ENCODE results near the gene GJB1. TPM values are rescaled to one million over a fixed set of nuclear protein-coding genes. Genes with fewer than 3 reads are reported as not detected.

Gene GJB1
- total and polyA plus RNA-seq, 2 of the 4 experiments (the other 2 are of a cell fraction) = not detected

DNA sequence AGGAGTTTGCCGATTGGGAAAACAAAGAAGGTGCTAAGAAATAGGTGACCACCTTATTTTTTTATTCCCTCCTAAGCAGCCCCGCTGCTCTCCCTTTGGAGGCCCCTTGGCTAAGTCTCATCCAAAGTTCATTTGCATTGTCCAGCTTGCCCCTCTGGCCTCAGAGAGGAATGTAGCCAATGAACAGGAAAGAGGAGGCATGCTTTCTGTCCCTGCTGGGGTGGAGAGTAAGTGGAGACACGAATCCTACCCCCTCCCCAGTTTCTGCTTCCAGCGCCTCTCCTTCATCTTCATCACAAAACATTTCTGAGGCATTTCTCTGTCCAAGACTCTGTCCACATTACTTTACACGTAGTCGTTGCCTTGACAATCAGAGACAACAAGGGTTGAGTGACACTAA, 39.7 kb upstream of the GJB1 start:
- Histone ChIP-seq H3K27ac (ENCODE audit: insufficient read depth, low read length) (no peak overlapping the region), H3K9me1 (ENCODE audit: insufficient read depth, low read length) (no peaks in the 10 kb centered on the region; the same call in 1 of the 2 replicates), H2BK5ac (ENCODE audit: low read depth, low read length, poor library complexity, severe bottlenecking) (no peak overlapping the region), H3K18ac (ENCODE audit: low read depth, low read length) (no peak overlapping the region), H2BK20ac (ENCODE audit: low read depth, low read length) (no peak overlapping the region), H3K14ac (replicated peaks; ENCODE audit: low read depth, low read length) (no peak overlapping the region), H2BK120ac (ENCODE audit: low read depth, low read length) (no peak overlapping the region), H2AK9ac (replicated peaks; ENCODE audit: low read depth, low read length, poor library complexity) (no peak overlapping the region), H3K4me2 (ENCODE audit: low read depth, low read length) (no peak overlapping the region), H4K20me1 (ENCODE audit: insufficient read depth, low read length) (no peaks in the 10 kb centered on the region; the same call in 1 of the 2 replicates), H3K4me3 (ENCODE audit: insufficient read depth, low read depth, low read length) (no peak overlapping the region), H3K23ac (ENCODE audit: low read depth, low read length) (no peak overlapping the region), H2BK15ac (ENCODE audit: low read depth, low read length) (no peak overlapping the region), H3K56ac (ENCODE audit: extremely low read depth, insufficient read depth, low read length) (no peak overlapping the region), H2AK5ac (ENCODE audit: low read depth, low read length) (no peak overlapping the region), H4K91ac (ENCODE audit: insufficient read depth, low read depth, low read length) (no peak overlapping the region), H3K9ac (ENCODE audit: low read depth, low read length) (no peak overlapping the region), H3K27me3 (ENCODE audit: control insufficient read depth, insufficient read depth, low read length) (peaks cover 2% of the 10 kb centered on the region; the same call in 1 of the 2 replicates), H4K8ac (ENCODE audit: low read depth in 2 of 2, low read length in 2 of 2) (peak overlapping the region; percentile 1 to 82; a peak in 2 of 4 replicates), H4K5ac (ENCODE audit: low read depth, low read length) (peak overlapping the region; percentile 68; the same call in 1 of the 2 replicates), H3K9me3 (ENCODE audit: control insufficient read depth, insufficient read depth, low read length) (no peaks in the 10 kb centered on the region), H3K36me3 (ENCODE audit: control insufficient read depth, insufficient read depth, low read length) (no peaks in the 10 kb centered on the region), H3K4ac (ENCODE audit: low read depth, low read length) (no peak overlapping the region), H3K79me1 (ENCODE audit: low read depth in 1 of 2, low read length in 2 of 2) (no peaks in the 10 kb centered on the region), H2AFZ (replicated peaks; ENCODE audit: low read length, poor library complexity) (no peak overlapping the region), H3K4me1 (ENCODE audit: control insufficient read depth, insufficient read depth, low read length) (peaks cover 4% of the 10 kb centered on the region; the same call in 1 of the 2 replicates)
- TF ChIP-seq MAFK (IDR thresholded peaks at IDR 0.05; ENCODE audit: low read depth, low read length) (no peak), CHD1 (IDR thresholded peaks at IDR 0.05; ENCODE audit: low read depth, low read length) (no peak), RCOR1 (IDR thresholded peaks at IDR 0.05; ENCODE audit: insufficient replicate concordance, low read length) (no peak)
- POLR2A ChIA-PET (ENCODE audit: unreplicated experiment) = no interaction called here
- 26% methylated on average over 3 of the region's 6 CpGs; no CpG with 5 or more reads in 1 of the 2 experiments for WGBS, 2 experiments (ENCODE audit: extremely low coverage in 2 of 2, insufficient read length in 1 of 2)
- ATAC-seq (ENCODE audit: low read depth) (no peak), DNase-seq (no peak)
- CTCF ChIA-PET = interaction anchor here (0.6 kb wide), 1 partner anchor 165 kb away, joined by 3 read pairs; no protein-coding TSS in a partner anchor
- dilution Hi-C loops (cut with HindIII; ENCODE audit: low sequenced_read_pairs, unreplicated experiment) = no loop called here
- no TSS peak for BruUV-seq (replicated peaks)
- intact Hi-C loops (cut with micrococcal nuclease) = loop anchor here (2.0 kb wide), 2 partner anchors 71 to 101 kb away; partner anchors contain the start of gene ZMYM3
- in situ Hi-C loops (cut with MboI; ENCODE audit: low sequenced_read_pairs) = no loop called here

Data from IMR-90 (cell line).